Natural killer cell treated with Interleukin-12 subunit alpha and Interleukin-12 subunit beta and Interleukin-15 and Interleukin-18, amount 100 ng/mL, for 72 hours (primary cell): ENCODE results near the gene RAPGEF1. TPM values are rescaled to one million over a fixed set of nuclear protein-coding genes. Genes with fewer than 3 reads are reported as not detected.

ENCODE experiments used
- ATAC-seq, 2 donors: fragments of 150-1000 bp; cut with Tn5 transposase in 1 of 2; sonication (Bioruptor Pico), chemical (Tn5 transposase) in 1 of 2; 2 replicates each; pipeline ENCODE4 v1.10.0; 2021
- DNase-seq: peaks from one replicate; pipeline ENCODE4 v3.0.0; 2022; ENCODE audit warnings: low spot score
- H3K27ac Mint-ChIP-seq, 2 donors: 1 replicate in 1 of 2; 2 replicates in 1 of 2; pipeline ENCODE4 v1.8.0; 2022; ENCODE audit warnings: mixed read lengths in 2 of 2, mild to moderate bottlenecking in 1 of 2, moderate library complexity in 1 of 2
- H3K27me3 Mint-ChIP-seq, 2 donors: 1 replicate in 1 of 2; 2 replicates in 1 of 2; pipeline ENCODE4 v1.8.0; 2022; ENCODE audit warnings: mixed read lengths in 2 of 2
- H3K36me3 Mint-ChIP-seq: one replicate; pipeline ENCODE4 v1.8.0; 2022; ENCODE audit warnings: mixed read lengths
- H3K4me1 Mint-ChIP-seq, 2 donors: 1 replicate in 1 of 2; 2 replicates in 1 of 2; pipeline ENCODE4 v1.8.0; 2022; ENCODE audit warnings: low read depth in 2 of 2, mixed read lengths in 2 of 2, mild to moderate bottlenecking in 1 of 2
- H3K4me3 Mint-ChIP-seq: one replicate; pipeline ENCODE4 v1.8.0; 2022; ENCODE audit warnings: mixed read lengths
- H3K9me3 Mint-ChIP-seq: 2 replicates; pipeline ENCODE4 v1.8.0; 2022; ENCODE audit warnings: mixed read lengths
- total RNA-seq, 2 donors: library from RNA; stranded (reverse); gene quantifications; one replicate each; pipeline ENCODE4 v1.2.3, GENCODE V29; 2022

The RAPGEF1 gene
- total RNA-seq, 2 donors from 2014 or later: 109 to 215 TPM

DNA sequence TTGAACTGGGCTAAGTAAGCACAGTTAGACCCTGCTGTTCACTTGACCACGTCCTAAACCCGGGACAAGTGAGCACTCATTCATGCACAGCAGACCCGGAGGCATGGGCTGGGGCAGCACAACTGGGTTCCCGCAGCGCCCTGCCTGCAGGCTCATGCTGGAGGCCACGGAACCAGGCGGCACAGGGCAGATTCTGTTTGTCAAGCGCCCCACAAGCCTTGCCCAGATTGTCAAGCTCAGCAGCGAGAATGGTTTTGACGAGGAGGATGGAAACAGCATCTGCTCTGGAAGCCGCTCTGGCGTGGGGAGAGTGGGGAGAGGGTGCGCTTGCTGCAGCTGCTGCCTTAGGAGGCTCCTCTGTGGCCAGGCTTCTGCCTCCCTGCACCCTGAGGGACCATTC, 161.9 kb downstream of the RAPGEF1 start:
- no peak for ATAC-seq
- Mint-ChIP-seq H3K27me3 (no peaks in the 10 kb centered on the region), H3K4me3 (no peak overlapping the region), H3K36me3 (peaks cover 6% of the 10 kb centered on the region), H3K9me3 (no peaks in the 10 kb centered on the region), H3K4me1 (peaks cover 10% of the 10 kb centered on the region in 2 donors), H3K27ac (no peak overlapping the region)
- DNase-seq: no peak

DNA sequence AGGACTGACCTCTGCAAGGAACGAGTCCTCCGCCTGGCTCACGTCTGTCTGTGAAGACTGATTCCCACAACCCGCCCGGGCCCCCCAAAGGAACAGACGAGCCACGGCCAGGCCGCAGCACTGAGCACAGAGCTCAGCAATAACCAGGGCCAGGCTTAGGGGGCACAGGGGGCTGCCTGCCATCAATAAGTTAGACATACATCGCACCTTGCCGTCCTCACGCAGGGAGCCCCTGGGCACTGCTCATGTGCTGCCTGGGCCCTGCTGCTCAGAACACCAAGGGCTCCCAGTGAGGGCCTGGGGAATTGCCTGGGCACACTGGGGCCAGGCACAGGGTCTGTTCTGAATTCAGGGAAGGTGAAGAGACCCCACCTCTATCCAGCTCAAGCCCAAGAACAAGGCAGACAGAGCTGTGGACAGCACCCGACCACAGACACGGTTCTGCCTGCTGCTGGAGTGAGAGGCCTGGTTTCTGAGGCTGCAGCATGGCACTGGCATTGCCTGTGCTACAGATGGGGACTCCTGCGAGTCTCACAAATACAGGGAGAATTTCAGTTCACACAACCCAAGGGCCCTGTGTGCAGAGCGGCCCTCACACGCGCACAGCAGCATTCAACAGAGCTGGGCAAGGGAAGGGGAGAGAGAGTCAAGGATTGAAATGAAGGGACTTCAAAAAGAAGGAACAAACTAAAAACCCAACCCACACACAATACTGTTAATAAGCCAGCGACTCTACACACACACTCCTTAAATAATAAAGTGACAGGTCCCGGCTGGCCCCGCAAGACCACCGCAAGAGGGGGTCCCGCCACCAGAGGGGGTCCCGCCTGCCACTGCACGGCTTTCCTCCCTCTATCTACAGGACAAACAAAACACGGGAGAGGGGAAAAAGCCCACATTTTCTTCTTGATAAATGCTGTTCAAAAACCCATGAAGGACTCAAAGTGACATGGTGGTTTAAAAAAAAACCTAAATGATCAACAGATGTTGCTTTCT, 162.6 kb downstream of the RAPGEF1 start:
- Mint-ChIP-seq H3K36me3 (peaks cover 6% of the 10 kb centered on the region), H3K4me3 (no peak overlapping the region), H3K27ac (no peak overlapping the region), H3K27me3 (no peaks in the 10 kb centered on the region), H3K4me1 (peaks cover 9 to 10% of the 10 kb centered on the region in 2 donors), H3K9me3 (no peaks in the 10 kb centered on the region)
- DNase-seq (no peak), ATAC-seq (no peak)

DNA sequence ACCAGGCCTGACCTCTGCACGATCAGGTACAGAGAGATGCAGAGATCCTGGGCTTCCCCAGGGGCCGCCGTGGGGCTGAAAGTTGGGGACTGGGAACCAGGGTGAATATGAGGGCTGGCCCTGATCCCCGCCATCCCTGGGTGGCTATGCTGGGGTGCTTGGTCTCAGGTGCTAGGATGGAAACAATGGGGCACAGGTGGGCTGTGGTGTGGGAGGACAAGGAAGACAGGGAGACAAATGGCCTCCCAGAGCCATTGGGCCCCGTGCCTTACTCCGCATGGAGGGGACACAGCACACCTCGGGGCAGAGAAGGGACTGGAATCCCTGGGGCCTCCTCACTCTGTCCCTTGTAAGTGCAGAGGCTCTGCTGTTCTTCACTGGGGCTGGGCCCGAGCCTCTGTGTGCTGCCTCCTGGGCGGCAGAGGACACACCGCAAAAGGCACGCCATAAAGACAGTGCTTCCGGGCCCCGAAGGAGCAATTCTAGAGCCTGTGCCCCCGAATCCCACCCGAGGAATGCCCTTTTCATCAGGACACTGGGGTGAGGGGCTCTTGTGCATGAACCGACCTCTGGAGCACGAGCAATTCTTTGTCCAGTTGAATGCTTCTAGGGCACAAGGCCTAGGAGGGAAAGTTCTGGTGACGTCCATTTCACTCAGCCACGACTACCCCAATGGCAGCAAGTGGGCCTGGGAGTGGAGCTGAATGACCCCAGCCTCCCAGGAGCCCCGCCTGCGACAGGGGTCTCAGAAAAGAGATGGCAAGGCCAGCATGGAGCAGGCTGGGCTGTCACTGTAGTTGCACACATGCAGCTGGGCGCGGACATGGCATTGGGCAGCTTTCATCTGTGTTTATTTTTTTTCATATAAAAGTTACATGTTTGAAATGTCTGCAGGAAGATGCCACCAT, 163.7 kb downstream of the RAPGEF1 start:
- ATAC-seq: no peak

DNA sequence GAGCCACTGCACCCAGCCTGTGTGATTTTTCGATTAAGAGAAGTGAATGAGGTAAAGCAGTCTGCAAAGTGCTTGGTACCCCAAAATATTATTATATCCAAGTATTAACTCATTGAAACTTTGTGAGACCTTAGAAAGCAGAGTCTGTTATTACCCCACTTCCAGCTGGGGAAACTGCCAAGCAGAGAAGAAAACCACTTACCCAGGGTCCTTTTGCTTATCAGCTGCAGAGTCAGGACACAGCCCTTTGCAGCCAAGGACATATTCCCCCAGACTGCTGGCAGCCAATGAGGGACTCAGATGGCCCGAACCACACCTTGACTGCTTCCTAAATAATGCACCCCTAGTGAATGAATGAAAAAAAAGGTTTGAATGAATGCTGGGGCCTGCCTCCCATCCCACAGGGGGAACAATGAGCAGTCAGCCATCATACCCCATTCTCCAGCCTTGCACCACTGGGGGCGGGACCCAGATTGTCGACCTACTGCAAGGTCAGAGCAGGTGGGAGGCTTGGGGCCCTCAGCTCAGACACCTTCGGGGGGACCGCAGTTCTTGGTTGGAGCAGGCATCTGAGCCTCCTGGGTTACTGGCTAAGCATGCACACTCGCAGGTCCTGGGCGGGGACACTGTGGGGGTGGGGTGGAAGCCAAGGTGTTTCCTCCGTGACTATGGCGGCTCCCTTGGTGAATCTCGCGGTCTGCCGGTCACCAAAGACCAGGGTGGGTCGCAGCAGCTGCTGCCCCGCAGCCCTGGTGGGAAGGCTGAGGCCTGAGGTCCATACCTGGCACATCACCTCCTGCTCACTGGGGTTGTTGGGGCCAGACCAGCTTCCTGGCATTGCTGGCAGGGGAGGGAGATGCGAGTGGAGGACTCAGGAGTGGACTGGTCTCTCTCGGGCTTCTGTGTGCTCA, 164.9 kb downstream of the RAPGEF1 start:
- H3K4me3 Mint-ChIP-seq: no peak overlapping the region
- no peaks in the 10 kb centered on the region for H3K9me3 Mint-ChIP-seq
- no peak overlapping the region for H3K27ac Mint-ChIP-seq
- peaks cover 11% of the 10 kb centered on the region for H3K36me3 Mint-ChIP-seq
- peaks cover 9 to 10% of the 10 kb centered on the region in 2 donors for H3K4me1 Mint-ChIP-seq
- no peak for ATAC-seq
- no peaks in the 10 kb centered on the region for H3K27me3 Mint-ChIP-seq
- DNase-seq: no peak

More for the DNA sequence above, 163.7 kb downstream of the RAPGEF1 start:
- H3K4me1 Mint-ChIP-seq: peaks cover 9 to 10% of the 10 kb centered on the region in 2 donors
- peaks cover 6% of the 10 kb centered on the region for H3K36me3 Mint-ChIP-seq
- H3K9me3 Mint-ChIP-seq: no peaks in the 10 kb centered on the region
- no peak overlapping the region for H3K4me3 Mint-ChIP-seq
- DNase-seq: no peak
- H3K27me3 Mint-ChIP-seq: no peaks in the 10 kb centered on the region
- no peak overlapping the region for H3K27ac Mint-ChIP-seq

DNA sequence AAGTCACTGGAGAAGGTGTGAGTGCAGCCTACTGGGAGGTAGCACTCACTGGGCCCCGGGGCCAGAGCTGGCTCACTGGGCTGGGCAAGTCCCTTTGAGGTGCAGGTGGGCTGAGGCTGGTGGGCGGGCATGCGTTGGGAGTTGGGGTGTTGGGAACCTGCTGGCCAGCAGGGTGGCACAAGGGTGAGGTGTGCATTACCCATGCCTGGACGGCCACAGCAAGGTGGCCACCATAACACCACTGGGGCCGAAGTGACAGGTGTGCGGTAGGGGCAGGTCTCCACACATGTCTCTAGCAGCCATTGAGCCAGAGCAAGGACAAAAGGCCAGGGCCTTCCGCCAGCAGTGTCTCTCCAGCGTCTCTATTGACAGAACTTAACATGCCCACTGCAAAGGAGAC, 172.0 kb downstream of the RAPGEF1 start:
- Mint-ChIP-seq H3K27ac (no peak overlapping the region), H3K4me1 (peaks cover 0 to 8% of the 10 kb centered on the region in 2 donors), H3K9me3 (no peaks in the 10 kb centered on the region), H3K4me3 (no peak overlapping the region), H3K27me3 (no peaks in the 10 kb centered on the region), H3K36me3 (peaks cover 5% of the 10 kb centered on the region)
- DNase-seq (no peak), ATAC-seq (peak; percentile 27 to 61)

DNA sequence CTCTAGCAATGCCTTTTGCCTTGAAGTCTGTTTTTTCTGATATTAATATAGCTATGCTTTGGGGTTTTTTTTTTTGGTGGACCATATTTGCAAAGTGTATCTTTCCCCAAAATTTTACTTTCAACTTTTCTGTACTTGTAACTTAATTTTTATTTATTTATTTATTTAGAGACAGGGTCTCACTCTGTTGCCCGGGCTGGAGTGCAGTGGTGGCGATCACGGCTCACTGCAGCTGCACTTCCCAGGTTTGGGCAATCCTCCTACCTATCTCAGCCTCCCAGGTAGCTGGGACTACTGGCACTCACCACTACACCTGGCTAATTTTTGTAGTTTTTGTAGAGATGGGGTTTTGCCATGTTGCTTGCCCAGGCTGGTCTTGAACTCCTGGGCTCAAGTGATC, 173.7 kb downstream of the RAPGEF1 start:
- DNase-seq (no peak), ATAC-seq (no peak)
- H3K27ac Mint-ChIP-seq: no peak overlapping the region
- H3K4me1 Mint-ChIP-seq: peaks cover 0 to 8% of the 10 kb centered on the region in 2 donors
- H3K36me3 Mint-ChIP-seq: peaks cover 5% of the 10 kb centered on the region
- no peaks in the 10 kb centered on the region for H3K27me3 Mint-ChIP-seq
- no peak overlapping the region for H3K4me3 Mint-ChIP-seq
- H3K9me3 Mint-ChIP-seq: no peaks in the 10 kb centered on the region

DNA sequence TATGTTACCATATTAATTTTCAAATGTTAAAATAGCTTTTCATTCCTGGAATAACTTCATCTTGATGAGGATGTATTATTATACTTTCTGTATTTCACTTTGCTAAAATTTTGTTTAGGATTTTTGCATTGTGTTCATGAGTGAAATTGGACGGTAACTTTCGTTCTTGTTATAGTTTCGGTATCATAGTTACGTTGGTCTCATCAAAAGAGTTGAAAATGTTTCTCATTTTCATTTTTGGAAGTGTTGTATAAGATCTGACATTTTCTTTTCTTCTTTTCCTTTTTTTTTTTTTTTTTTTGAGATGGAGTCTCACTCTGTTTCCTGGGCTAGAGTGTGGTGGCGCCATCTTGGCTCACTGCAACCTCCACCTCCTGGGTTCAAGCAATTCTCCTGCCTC, 174.5 kb downstream of the RAPGEF1 start:
- no peaks in the 10 kb centered on the region for H3K27me3 Mint-ChIP-seq
- ATAC-seq (no peak), DNase-seq (no peak)
- no peaks in the 10 kb centered on the region for H3K9me3 Mint-ChIP-seq
- H3K4me1 Mint-ChIP-seq: peaks cover 0 to 8% of the 10 kb centered on the region in 2 donors
- H3K27ac Mint-ChIP-seq: no peak overlapping the region
- H3K36me3 Mint-ChIP-seq: peaks cover 4% of the 10 kb centered on the region
- H3K4me3 Mint-ChIP-seq: no peak overlapping the region

DNA sequence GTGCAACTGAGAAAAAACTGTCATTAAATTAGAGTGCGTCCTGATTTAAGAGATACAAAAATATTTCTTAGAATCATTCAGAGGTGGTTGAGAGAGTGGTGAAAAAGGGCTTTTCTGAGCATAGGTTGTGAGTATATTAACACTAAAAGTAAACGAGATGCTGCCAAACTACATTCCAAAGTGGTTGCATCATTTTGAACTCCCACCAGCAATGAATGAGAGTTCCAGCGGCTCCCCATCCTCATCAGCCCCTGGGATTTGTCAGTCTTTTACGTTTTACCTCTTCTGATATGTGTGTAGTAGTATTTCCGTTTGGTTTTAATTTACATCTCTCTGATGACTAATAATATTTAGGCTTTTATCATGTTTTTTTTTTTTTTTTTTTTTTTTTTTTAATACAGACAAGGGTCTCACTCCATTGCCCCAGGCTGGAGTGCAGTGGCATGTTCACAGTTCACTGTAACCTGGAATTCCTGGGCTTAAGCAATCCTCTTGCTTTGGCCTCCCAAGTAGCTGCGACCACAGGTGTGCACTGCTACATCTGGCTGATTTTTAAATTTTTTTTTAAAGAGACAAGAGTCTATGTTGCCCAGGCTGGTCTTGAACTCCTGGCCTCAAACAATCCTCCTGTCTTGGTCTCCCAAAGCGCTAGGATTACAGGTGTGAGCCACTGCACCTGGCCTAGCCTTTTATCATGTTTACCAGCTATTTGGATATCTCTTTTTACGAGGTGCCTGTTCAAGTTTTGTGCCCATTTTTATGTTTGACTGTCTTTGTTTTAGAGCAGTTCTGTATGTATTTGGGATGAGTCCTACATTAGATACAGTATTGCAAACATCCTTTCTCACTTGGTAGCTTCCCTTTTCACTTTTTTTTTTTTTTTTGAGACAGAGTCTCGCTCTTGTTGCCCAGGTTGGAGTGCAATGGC, 177.6 kb downstream of the RAPGEF1 start:
- H3K27me3 Mint-ChIP-seq: peaks cover 0 to under 1% of the 10 kb centered on the region in 2 donors
- H3K4me1 Mint-ChIP-seq: no peaks in the 10 kb centered on the region
- DNase-seq: no peak
- H3K4me3 Mint-ChIP-seq: no peak overlapping the region
- H3K9me3 Mint-ChIP-seq: no peaks in the 10 kb centered on the region
- no peak overlapping the region for H3K27ac Mint-ChIP-seq
- H3K36me3 Mint-ChIP-seq: no peaks in the 10 kb centered on the region
- no peak for ATAC-seq

DNA sequence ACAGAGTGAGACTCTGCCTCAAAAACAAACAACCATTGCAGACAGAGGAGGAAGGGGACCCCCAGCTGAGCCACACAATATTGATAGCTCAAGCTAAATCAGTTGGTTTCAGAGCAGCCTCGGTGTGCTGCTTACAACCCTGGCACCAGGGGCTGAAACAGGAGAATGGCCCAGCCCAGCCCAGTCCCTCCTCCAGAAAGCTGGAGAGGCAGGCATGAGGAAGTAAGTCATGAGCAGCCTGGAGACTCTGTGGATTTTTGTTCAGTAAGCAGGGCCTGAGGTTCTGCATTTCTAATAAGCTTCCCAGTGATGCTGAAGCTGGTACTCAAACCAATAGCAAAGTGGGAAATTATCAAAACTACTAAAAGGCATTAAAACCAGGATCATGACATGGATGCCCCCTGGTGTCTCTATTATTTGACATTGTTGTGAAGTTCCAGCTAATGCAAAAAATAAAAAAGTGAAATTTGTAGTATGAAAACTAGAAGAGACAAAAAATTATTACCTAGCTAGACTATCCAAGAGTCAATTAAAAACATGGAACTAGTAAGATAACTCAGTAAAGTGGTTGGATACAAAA, 180.4 kb downstream of the RAPGEF1 start:
- H3K27me3 Mint-ChIP-seq: peaks cover 10 to 14% of the 10 kb centered on the region in 2 donors
- H3K9me3 Mint-ChIP-seq: no peaks in the 10 kb centered on the region
- H3K27ac Mint-ChIP-seq: no peak overlapping the region
- no peak for DNase-seq
- peaks cover 0 to 4% of the 10 kb centered on the region in 2 donors for H3K4me1 Mint-ChIP-seq
- no peak overlapping the region for H3K4me3 Mint-ChIP-seq
- ATAC-seq: no peak
- H3K36me3 Mint-ChIP-seq: no peaks in the 10 kb centered on the region

DNA sequence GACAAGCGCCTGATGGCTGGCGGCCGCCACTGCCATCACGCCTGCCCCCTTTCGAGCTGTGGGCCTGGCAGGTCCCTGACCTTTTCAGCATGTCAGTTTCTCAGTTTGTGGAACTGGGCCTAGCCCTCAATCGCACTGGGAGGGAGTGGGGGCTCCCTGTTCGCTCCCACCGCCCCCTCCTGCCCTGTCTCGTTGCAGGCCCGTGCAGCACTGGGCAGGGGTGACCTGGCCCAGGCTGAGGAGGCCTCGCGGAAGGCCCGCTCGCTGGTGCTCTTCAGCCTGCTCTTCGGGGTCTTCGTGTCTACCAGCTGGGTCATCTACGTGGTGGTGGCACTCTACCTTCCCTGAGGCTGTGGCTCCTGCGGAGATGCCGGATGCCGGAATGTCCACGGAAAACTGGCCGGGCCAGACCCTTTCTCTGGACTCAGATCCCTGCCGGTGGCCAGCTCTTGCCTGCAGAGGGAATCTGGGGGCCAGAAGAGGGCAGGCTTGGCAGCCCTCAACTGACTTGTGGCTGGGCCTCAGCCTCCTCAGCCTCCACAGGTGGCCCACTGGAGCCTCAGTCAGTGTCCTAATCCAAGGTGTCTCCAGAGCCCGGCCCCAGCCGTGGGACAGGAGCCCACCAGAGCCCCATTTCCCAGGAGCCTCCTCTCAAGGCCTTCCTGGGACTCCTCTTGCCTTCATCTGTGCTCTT, 181.9 kb downstream of the RAPGEF1 start:
- ATAC-seq (no peak), DNase-seq (no peak)
- Mint-ChIP-seq H3K4me1 (peaks cover 0 to 4% of the 10 kb centered on the region in 2 donors), H3K27ac (no peak overlapping the region), H3K27me3 (peaks cover 12 to 16% of the 10 kb centered on the region in 2 donors), H3K36me3 (no peaks in the 10 kb centered on the region), H3K4me3 (no peak overlapping the region), H3K9me3 (no peaks in the 10 kb centered on the region)

DNA sequence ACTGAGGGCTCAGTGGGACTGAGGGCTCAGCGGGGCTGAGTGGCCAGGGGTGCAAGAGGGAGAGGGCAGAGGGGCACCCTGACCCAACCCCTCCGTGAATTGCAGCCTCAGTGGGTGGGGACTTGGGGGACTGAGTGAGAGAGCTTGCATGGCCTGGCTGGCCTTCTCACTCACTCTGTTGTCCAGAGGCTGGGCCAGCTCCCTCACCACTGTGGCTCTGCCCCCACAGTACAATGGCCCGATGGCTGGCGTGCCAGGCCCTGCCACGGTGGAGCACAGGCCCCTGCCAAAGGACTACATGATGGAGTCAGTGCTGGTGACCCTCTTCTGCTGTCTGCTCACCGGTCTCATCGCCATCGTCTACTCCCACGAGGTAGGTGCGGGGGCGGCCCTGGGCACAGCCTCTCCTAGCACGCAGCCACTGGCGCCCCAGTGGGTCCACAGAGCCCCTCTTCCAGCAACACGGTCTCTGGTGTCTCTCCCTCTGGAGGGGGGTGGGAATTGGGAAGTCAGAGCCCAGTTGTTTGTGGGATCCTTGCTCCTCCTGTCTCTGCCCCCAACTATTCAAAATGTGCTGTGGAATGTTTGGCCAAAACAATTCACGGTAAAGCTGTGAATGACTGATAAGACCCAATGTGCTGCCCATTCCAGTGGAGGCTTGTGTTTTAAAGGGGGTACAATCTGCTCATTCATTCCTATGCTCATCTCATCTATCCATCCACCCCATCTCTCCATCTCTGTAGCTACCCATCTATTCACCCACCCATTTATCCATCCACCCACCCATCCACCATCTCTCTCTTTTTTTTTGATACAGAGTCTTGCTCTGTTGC, 183.8 kb downstream of the RAPGEF1 start:
- Mint-ChIP-seq H3K27ac (no peak overlapping the region), H3K4me1 (peaks cover 0 to 4% of the 10 kb centered on the region in 2 donors), H3K4me3 (no peak overlapping the region), H3K27me3 (peaks cover 19% of the 10 kb centered on the region in 2 donors), H3K9me3 (no peaks in the 10 kb centered on the region), H3K36me3 (no peaks in the 10 kb centered on the region)
- ATAC-seq (no peak), DNase-seq (no peak)
